ENCODE data around the gene SYNGAP1. TPM values are rescaled to one million over a fixed set of nuclear protein-coding genes. Genes with fewer than 3 reads are reported as not detected.

SYNGAP1 gene
- total and polyA plus RNA-seq, 2 of the 8 experiments (the other 6 are each of a cell fraction or from before 2014, with no cell fraction given): 31.0 to 101 TPM

GRCh38 chr6:33430991-33431879 is 11.4 kb downstream of the SYNGAP1 start:
- H3K23ac ChIP-seq (ENCODE audit: insufficient read length): no peak overlapping the region
- no peaks in the 10 kb centered on the region; a peak in 1 of 4 replicates for H3K9me3 ChIP-seq (ENCODE audit: insufficient read depth in 2 of 2, low read depth in 1 of 2, low read length in 1 of 2)
- peaks cover 0 to 13% of the 10 kb centered on the region in 2 experiments for H4K20me1 ChIP-seq (replicated peaks in 1 of 2; ENCODE audit: control insufficient read depth in 1 of 2, insufficient read depth in 2 of 2, low read length in 2 of 2)
- peak overlapping the region; percentile 60 for H4K5ac ChIP-seq (ENCODE audit: insufficient read length, low read depth, low read length)
- peaks cover 17% of the 10 kb centered on the region for H3K79me1 ChIP-seq (ENCODE audit: low read depth, low read length)
- H3K27me3 ChIP-seq (replicated peaks in 1 of 4; ENCODE audit: control insufficient read depth in 3 of 4, extremely low read depth in 1 of 4, insufficient read depth in 3 of 4, low read length in 3 of 4): no peaks in the 10 kb centered on the region
- H2BK120ac ChIP-seq (replicated peaks; ENCODE audit: low read depth, low read length): peak overlapping the region; percentile 82
- POLR2A ChIA-PET (ENCODE audit: partially characterized antibody): interaction anchor here (0.5 to 14.8 kb wide), 24 partner anchors 9 to 1532 kb away, joined by 3 to 381 read pairs (median 5); partner anchors contain the start of genes B3GALT4, CUTA, PHF1 and RGL2
- peak overlapping the region; percentile 76; the same call in 1 of the 2 replicates for H2AK5ac ChIP-seq (ENCODE audit: low read depth, low read length)
- H3K4ac ChIP-seq (replicated peaks; ENCODE audit: insufficient read length, low read depth, low read length): peak overlapping the region; percentile 96
- no peak overlapping the region for H2AFZ ChIP-seq (ENCODE audit: low read length)
- H3K14ac ChIP-seq (ENCODE audit: insufficient read length): peak overlapping the region; percentile 54
- WGBS, 2 experiments (ENCODE audit: extremely low coverage in 1 of 2, insufficient coverage in 1 of 2, insufficient read length in 1 of 2, insufficient replicate concordance in 2 of 2, low coverage in 1 of 2, low lambda C conversion rate in 2 of 2, missing lambda C conversion rate in 1 of 2): 1% methylated on average over 8 of the region's 12 CpGs; no CpG with 5 or more reads in 1 of the 2 experiments
- peak overlapping the region; percentile 35 to 83 (median 70) for H3K9ac ChIP-seq (replicated peaks in 1 of 4; ENCODE audit: extremely low read depth in 1 of 4, low read depth in 3 of 4, low read length in 3 of 4)
- peak in 1 of 2 experiments; percentile 93 for DNase-seq (ENCODE audit: low read depth in 1 of 2, low spot score in 2 of 2)
- H3K4me1 ChIP-seq (replicated peaks in 1 of 4; ENCODE audit: control insufficient read depth in 3 of 4, insufficient read depth in 4 of 4, low read length in 3 of 4): peaks cover 15 to 43% (median 28%) of the 10 kb centered on the region in 4 experiments
- H2BK5ac ChIP-seq (ENCODE audit: low read depth, low read length): peak overlapping the region; percentile 93
- CTCF ChIA-PET (ENCODE audit: partially characterized antibody): interaction anchor here (0.6 to 4.1 kb wide), 15 partner anchors 10 to 213 kb away, joined by 3 to 22 read pairs (median 3); partner anchors contain the start of genes B3GALT4, CUTA, SYNGAP1 and ZBTB9
- H2BK20ac ChIP-seq (ENCODE audit: low read length): peak overlapping the region; percentile 93; the same call in 1 of the 2 replicates
- H4K91ac ChIP-seq (replicated peaks; ENCODE audit: insufficient read length, low read length): peak overlapping the region; percentile 99
- H3K27ac ChIP-seq (ENCODE audit: low read depth, low read length): peak overlapping the region; percentile 98
- peak overlapping the region; percentile 89 for H3K56ac ChIP-seq (replicated peaks; ENCODE audit: insufficient read length, low read depth, low read length)
- H2BK15ac ChIP-seq (ENCODE audit: low read length): peak overlapping the region; percentile 81; the same call in 1 of the 2 replicates
- H3K18ac ChIP-seq (ENCODE audit: extremely low read depth, low read length): peak overlapping the region; percentile 98
- H2BK12ac ChIP-seq (ENCODE audit: low read depth, low read length): peak overlapping the region; percentile 91
- H3K36me3 ChIP-seq (ENCODE audit: control insufficient read depth in 2 of 4, insufficient read depth in 4 of 4, low read length in 3 of 4): peaks cover 12 to 14% (median 13%) of the 10 kb centered on the region in 4 experiments
- H4K8ac ChIP-seq (ENCODE audit: extremely low read depth, insufficient read depth, low read length): peak overlapping the region; percentile 76; the same call in 1 of the 2 replicates
- FAIRE-seq: peak; percentile 50
- peaks cover 13 to 80% of the 10 kb centered on the region in 2 experiments for H3K79me2 ChIP-seq (ENCODE audit: control insufficient read depth in 1 of 2, insufficient read depth in 2 of 2, low read length in 2 of 2)
- peak overlapping the region; percentile 90 to 91 for H3K4me2 ChIP-seq (ENCODE audit: insufficient read depth in 1 of 2, low read depth in 2 of 2, low read length in 2 of 2)
- peak overlapping the region; percentile 31 to 61 (median 56) for H3K4me3 ChIP-seq (ENCODE audit: extremely low read depth in 1 of 4, insufficient read depth in 2 of 4, low read depth in 3 of 4, low read length in 4 of 4)
- peaks cover 31% of the 10 kb centered on the region for H3K23me2 ChIP-seq (ENCODE audit: low read depth, low read length)
- TF ChIP-seq TBP (IDR thresholded peaks at IDR 0.05; ENCODE audit: low read depth, low read length) (0 out of 2 replicates have a peak, but pooled peaks have one; percentile 21), KDM4A (IDR thresholded peaks at IDR 0.05; ENCODE audit: low read depth, low read length, severe bottlenecking) (no peak), EZH2 (IDR thresholded peaks at IDR 0.05; ENCODE audit: low read depth, low read length, severe bottlenecking) (no peak), TEAD4 (IDR thresholded peaks at IDR 0.05; ENCODE audit: low read depth, low read length) (peak; percentile 90), USF2 (IDR thresholded peaks at IDR 0.05; ENCODE audit: low read length) (no peak), BRCA1 (IDR thresholded peaks at IDR 0.05; ENCODE audit: low read depth, low read length) (no peak), MAX (IDR thresholded peaks at IDR 0.05) (peak; percentile 97), YY1 (IDR thresholded peaks at IDR 0.05; ENCODE audit: low read depth, low read length) (peak; percentile 58; the same call in 1 of the 2 replicates), SIRT6 (IDR thresholded peaks at IDR 0.05; ENCODE audit: low read length) (no peak)
